Activated naive CD8-positive, alpha-beta T cell treated with anti-CD3 and anti-CD28 coated beads, Interleukin-2, amount 10 ng/mL, durations not matched to agents 7 days and 5 days (primary cell): ENCODE data around the gene PGRMC2. TPM values are rescaled to one million over a fixed set of nuclear protein-coding genes. Genes with fewer than 3 reads are reported as not detected.

Source experiments
- ATAC-seq: fragments of 150-1000 bp; cut with Tn5 transposase; one replicate; pipeline ENCODE4 v1.10.0; 2021; ENCODE audit warnings: low read depth, moderate library complexity
- POLR2A ChIA-PET: fragments of 350-600 bp; sonication (Branson Sonifier 250); formaldehyde crosslinking; loops from one replicate; lab custom pipeline; 2021; ENCODE audit warnings: antibody characterized with exemption; lab: Charles Lee
- DNase-seq: peaks from one replicate; pipeline ENCODE4 v3.0.0; 2021
- H3K27ac Mint-ChIP-seq: one replicate; pipeline ENCODE4 v1.8.0; 2022; ENCODE audit warnings: mild to moderate bottlenecking, mixed read lengths
- H3K27me3 Mint-ChIP-seq: one replicate; pipeline ENCODE4 v1.8.0; 2022; ENCODE audit warnings: mild to moderate bottlenecking, moderate library complexity, mixed read lengths
- H3K36me3 Mint-ChIP-seq: one replicate; pipeline ENCODE4 v1.8.0; 2021; ENCODE audit warnings: mild to moderate bottlenecking, mixed read lengths
- H3K4me1 Mint-ChIP-seq: one replicate; pipeline ENCODE4 v1.8.0; 2021; ENCODE audit warnings: mixed read lengths
- H3K4me3 Mint-ChIP-seq: one replicate; pipeline ENCODE4 v1.8.0; 2022; ENCODE audit warnings: mild to moderate bottlenecking, moderate library complexity, mixed read lengths
- H3K9me3 Mint-ChIP-seq: one replicate; pipeline ENCODE4 v1.8.0; 2021; ENCODE audit warnings: mixed read lengths
- total RNA-seq, 2 experiments: library from RNA; stranded (reverse); gene quantifications; one replicate each; pipeline ENCODE4 v1.2.3, GENCODE V29; 2021

PGRMC2 gene
- total RNA-seq, 2 experiments from 2014 or later: 44.5 to 47.1 TPM

GRCh38 chr4:128310266-128310697, 22.7 kb upstream of the PGRMC2 start:
- H3K27me3 Mint-ChIP-seq: no peaks in the 10 kb centered on the region
- H3K9me3 Mint-ChIP-seq: no peaks in the 10 kb centered on the region
- H3K4me3 Mint-ChIP-seq: no peak overlapping the region
- DNase-seq (no peak), ATAC-seq (no peak)
- H3K4me1 Mint-ChIP-seq: no peaks in the 10 kb centered on the region
- H3K36me3 Mint-ChIP-seq: peaks cover 4% of the 10 kb centered on the region
- no peak overlapping the region for H3K27ac Mint-ChIP-seq
- POLR2A ChIA-PET: no interaction called here

- no peak for ATAC-seq
- Mint-ChIP-seq H3K4me1 (no peaks in the 10 kb centered on the region), H3K36me3 (peaks cover 4% of the 10 kb centered on the region), H3K27me3 (no peaks in the 10 kb centered on the region), H3K9me3 (no peaks in the 10 kb centered on the region), H3K27ac (no peak overlapping the region), H3K4me3 (no peak overlapping the region)
- POLR2A ChIA-PET: no interaction called here
- no peak for DNase-seq
Observed at GRCh38 chr4:128309585-128309984, 22.0 kb upstream of the PGRMC2 start.

GRCh38 chr4:128308986-128309385, 21.4 kb upstream of the PGRMC2 start:
- H3K9me3 Mint-ChIP-seq: no peaks in the 10 kb centered on the region
- ATAC-seq: no peak

GRCh38 chr4:128307123-128307571, 19.5 kb upstream of the PGRMC2 start:
- POLR2A ChIA-PET: no interaction called here
- Mint-ChIP-seq H3K27me3 (no peaks in the 10 kb centered on the region), H3K4me1 (no peaks in the 10 kb centered on the region), H3K4me3 (no peak overlapping the region), H3K27ac (no peak overlapping the region), H3K9me3 (no peaks in the 10 kb centered on the region), H3K36me3 (peaks cover 5% of the 10 kb centered on the region)
- DNase-seq (no peak), ATAC-seq (no peak)

More at GRCh38 chr4:128308986-128309385, 21.4 kb upstream of the PGRMC2 start:
- no peak overlapping the region for H3K27ac Mint-ChIP-seq
- H3K36me3 Mint-ChIP-seq: peaks cover 4% of the 10 kb centered on the region
- POLR2A ChIA-PET: no interaction called here
- no peaks in the 10 kb centered on the region for H3K27me3 Mint-ChIP-seq
- DNase-seq: no peak
- H3K4me1 Mint-ChIP-seq: no peaks in the 10 kb centered on the region
- H3K4me3 Mint-ChIP-seq: no peak overlapping the region

- H3K27me3 Mint-ChIP-seq: no peaks in the 10 kb centered on the region
- H3K4me3 Mint-ChIP-seq: no peak overlapping the region
- H3K4me1 Mint-ChIP-seq: no peaks in the 10 kb centered on the region
- no peaks in the 10 kb centered on the region for H3K9me3 Mint-ChIP-seq
- POLR2A ChIA-PET: no interaction called here
- DNase-seq (no peak), ATAC-seq (no peak)
- H3K27ac Mint-ChIP-seq: no peak overlapping the region
- peaks cover 7% of the 10 kb centered on the region for H3K36me3 Mint-ChIP-seq
Observed at GRCh38 chr4:128305942-128306341, 18.3 kb upstream of the PGRMC2 start.

- POLR2A ChIA-PET: no interaction called here
- peaks cover 6% of the 10 kb centered on the region for H3K36me3 Mint-ChIP-seq
- no peaks in the 10 kb centered on the region for H3K27me3 Mint-ChIP-seq
- no peaks in the 10 kb centered on the region for H3K9me3 Mint-ChIP-seq
- DNase-seq (no peak), ATAC-seq (no peak)
- H3K4me1 Mint-ChIP-seq: no peaks in the 10 kb centered on the region
- H3K27ac Mint-ChIP-seq: no peak overlapping the region
- no peak overlapping the region for H3K4me3 Mint-ChIP-seq
Observed at GRCh38 chr4:128303986-128304385, 16.4 kb upstream of the PGRMC2 start.

GRCh38 chr4:128303405-128303785, 15.8 kb upstream of the PGRMC2 start:
- peaks cover 7% of the 10 kb centered on the region for H3K36me3 Mint-ChIP-seq

GRCh38 chr4:128301979-128302378, 14.4 kb upstream of the PGRMC2 start:
- no peaks in the 10 kb centered on the region for H3K27me3 Mint-ChIP-seq
- no peak for DNase-seq
- no peaks in the 10 kb centered on the region for H3K9me3 Mint-ChIP-seq
- POLR2A ChIA-PET: no interaction called here
- H3K27ac Mint-ChIP-seq: no peak overlapping the region
- no peaks in the 10 kb centered on the region for H3K4me1 Mint-ChIP-seq
- H3K36me3 Mint-ChIP-seq: peaks cover 7% of the 10 kb centered on the region
- no peak overlapping the region for H3K4me3 Mint-ChIP-seq
- ATAC-seq: no peak

More at GRCh38 chr4:128303405-128303785, 15.8 kb upstream of the PGRMC2 start:
- Mint-ChIP-seq H3K9me3 (no peaks in the 10 kb centered on the region), H3K27me3 (no peaks in the 10 kb centered on the region), H3K4me1 (no peaks in the 10 kb centered on the region), H3K27ac (no peak overlapping the region), H3K4me3 (no peak overlapping the region)
- DNase-seq: no peak
- no peak for ATAC-seq
- POLR2A ChIA-PET: no interaction called here

GRCh38 chr4:128299848-128300247, 12.2 kb upstream of the PGRMC2 start:
- Mint-ChIP-seq H3K9me3 (no peaks in the 10 kb centered on the region), H3K27me3 (no peaks in the 10 kb centered on the region), H3K27ac (no peak overlapping the region), H3K36me3 (peaks cover 5% of the 10 kb centered on the region), H3K4me1 (no peaks in the 10 kb centered on the region), H3K4me3 (no peak overlapping the region)
- DNase-seq (no peak), ATAC-seq (no peak)
- POLR2A ChIA-PET: no interaction called here

- ATAC-seq (peak; percentile 45), DNase-seq (no peak)
- Mint-ChIP-seq H3K4me1 (no peaks in the 10 kb centered on the region), H3K9me3 (no peaks in the 10 kb centered on the region), H3K4me3 (no peak overlapping the region), H3K27me3 (no peaks in the 10 kb centered on the region), H3K36me3 (peaks cover 5% of the 10 kb centered on the region), H3K27ac (no peak overlapping the region)
- POLR2A ChIA-PET: no interaction called here
Observed at GRCh38 chr4:128298852-128299251, 11.2 kb upstream of the PGRMC2 start.

- no peaks in the 10 kb centered on the region for H3K27me3 Mint-ChIP-seq
- peaks cover 5% of the 10 kb centered on the region for H3K36me3 Mint-ChIP-seq
- no peaks in the 10 kb centered on the region for H3K9me3 Mint-ChIP-seq
- DNase-seq (no peak), ATAC-seq (no peak)
- H3K4me3 Mint-ChIP-seq: no peak overlapping the region
- H3K27ac Mint-ChIP-seq: no peak overlapping the region
- no peaks in the 10 kb centered on the region for H3K4me1 Mint-ChIP-seq
- POLR2A ChIA-PET: no interaction called here
Observed at GRCh38 chr4:128298146-128298758, 10.6 kb upstream of the PGRMC2 start.

- no peak overlapping the region for H3K4me3 Mint-ChIP-seq
- no peaks in the 10 kb centered on the region for H3K27me3 Mint-ChIP-seq
- H3K9me3 Mint-ChIP-seq: no peaks in the 10 kb centered on the region
- ATAC-seq (no peak), DNase-seq (no peak)
- H3K27ac Mint-ChIP-seq: no peak overlapping the region
- POLR2A ChIA-PET: no interaction called here
- no peaks in the 10 kb centered on the region for H3K4me1 Mint-ChIP-seq
- H3K36me3 Mint-ChIP-seq: peaks cover 4% of the 10 kb centered on the region
Observed at GRCh38 chr4:128295255-128295654, 7.6 kb upstream of the PGRMC2 start.

GRCh38 chr4:128294464-128294863, 6.9 kb upstream of the PGRMC2 start:
- Mint-ChIP-seq H3K4me3 (no peak overlapping the region), H3K27me3 (no peaks in the 10 kb centered on the region), H3K9me3 (no peaks in the 10 kb centered on the region), H3K27ac (no peak overlapping the region), H3K4me1 (peaks cover 2% of the 10 kb centered on the region), H3K36me3 (peaks cover 4% of the 10 kb centered on the region)
- POLR2A ChIA-PET: no interaction called here
- DNase-seq: no peak
- no peak for ATAC-seq

- no peak overlapping the region for H3K27ac Mint-ChIP-seq
- POLR2A ChIA-PET: no interaction called here
- no peak overlapping the region for H3K4me3 Mint-ChIP-seq
- DNase-seq (no peak), ATAC-seq (no peak)
- no peaks in the 10 kb centered on the region for H3K27me3 Mint-ChIP-seq
- peaks cover 7% of the 10 kb centered on the region for H3K4me1 Mint-ChIP-seq
- H3K9me3 Mint-ChIP-seq: no peaks in the 10 kb centered on the region
- peaks cover 2% of the 10 kb centered on the region for H3K36me3 Mint-ChIP-seq
Observed at GRCh38 chr4:128292349-128292748, 4.7 kb upstream of the PGRMC2 start.
